HCT116 (cell line): Measurements from ENCODE around the gene CNGA3. TPM values are rescaled to one million over a fixed set of nuclear protein-coding genes. Genes with fewer than 3 reads are reported as not detected.

Experiments used
- ATAC-seq: fragments of 200-7000 bp; cut with Tn5 transposase; 2 replicates; pipeline ENCODE4 v1.9.1; 2020; ENCODE audit warnings: mild to moderate bottlenecking, moderate library complexity
- BruUV-seq: library from RNA; stranded (reverse); fragments of 400-500 nt; replicated peaks from 2 replicates; lab custom pipeline; 2021; lab: Mats Ljungman, UMichigan
- CTCF ChIA-PET: fragments of 300-600 bp; sonication (Branson Sonifier 250); formaldehyde crosslinking; loops from one replicate; lab custom pipeline; 2021; ENCODE audit warnings: antibody characterized with exemption; lab: Charles Lee
- POLR2A ChIA-PET: fragments of 300-600, 350-600 bp; sonication (Branson Sonifier 250); formaldehyde crosslinking; loops from one replicate; lab custom pipeline; 2021; ENCODE audit warnings: antibody characterized with exemption; lab: Charles Lee
- RAD21 ChIA-PET, 2 experiments: fragments of 300-600 bp; sonication (Branson Sonifier 250); formaldehyde crosslinking; loops; one replicate each; lab custom pipeline; 2023; ENCODE audit warnings: low total read pairs in 2 of 2; ENCODE audit not compliant: uncharacterized antibody in 2 of 2, unreplicated experiment in 2 of 2, low non-redundant PET in 1 of 2; lab: Charles Lee
- DNase-seq: peaks from one replicate; pipeline ENCODE4 v3.0.0-alpha.2; 2010; ENCODE audit warnings: low read depth, low spot score
- H2AFZ ChIP-seq: fragments of 200-600 bp; shearing (Covaris generic), sonication (generic); 2 replicates; pipeline ENCODE4 v1.6.1; 2017; ENCODE audit warnings: low read depth, mixed run types, mixed read lengths, antibody characterized with exemption, low read length; ENCODE audit not compliant: poor library complexity, severe bottlenecking
- H3K27ac ChIP-seq: 2 replicates; pipeline ENCODE4 v1.5.1; 2012; ENCODE audit warnings: low read depth, low read length
- H3K27me3 ChIP-seq: fragments of 200-600 bp; sonication (generic); 2 replicates; pipeline ENCODE4 v1.6.1; 2016; ENCODE audit warnings: mixed run types, low read length, mixed read lengths; ENCODE audit not compliant: insufficient read depth
- H3K36me3 ChIP-seq, 2 experiments: fragments of 200-500 bp in 1 of 2; fragments of 200-600 bp in 1 of 2; sonication (Bioruptor generic) in 1 of 2; sonication (generic) in 1 of 2; 2 replicates each; pipeline versions ENCODE4 v1.5.1 to v1.6.1; 2014 to 2016; ENCODE audit warnings: low read length in 2 of 2, inconsistent platforms in 1 of 2, mixed read lengths in 1 of 2, mixed run types in 1 of 2; ENCODE audit not compliant: insufficient read depth in 2 of 2, control insufficient read depth in 1 of 2
- H3K4me1 ChIP-seq, 2 experiments: fragments of 200-600 bp in 1 of 2; sonication (generic) in 1 of 2; 2 replicates each; pipeline versions ENCODE4 v1.5.1 to v1.6.1; 2012 to 2017; ENCODE audit warnings: low read length in 2 of 2, inconsistent platforms in 1 of 2, mild to moderate bottlenecking in 1 of 2, mixed read lengths in 1 of 2, mixed run types in 1 of 2, moderate library complexity in 1 of 2; ENCODE audit not compliant: insufficient read depth in 2 of 2, control insufficient read depth in 1 of 2
- H3K4me2 ChIP-seq: fragments of 200-600 bp; sonication (generic); 2 replicates; pipeline ENCODE4 v1.6.1; 2017; ENCODE audit warnings: mixed run types, low read length, mixed read lengths
- H3K4me3 ChIP-seq, 2 experiments: fragments of 200-600 bp in 1 of 2; sonication (generic) in 1 of 2; replicated peaks in 1 of 2; 2 replicates each; pipeline ENCODE4 v1.5.1; 2011 to 2016; ENCODE audit warnings: low read length in 2 of 2, control low read depth in 1 of 2, low read depth in 1 of 2, mild to moderate bottlenecking in 1 of 2, mixed read lengths in 1 of 2, mixed run types in 1 of 2
- H3K79me2 ChIP-seq: fragments of 200-600 bp; sonication (generic); 2 replicates; pipeline ENCODE4 v1.6.1; 2017; ENCODE audit warnings: mild to moderate bottlenecking, mixed run types, low read length, moderate library complexity, mixed read lengths; ENCODE audit not compliant: insufficient read depth
- H3K9ac ChIP-seq: fragments of 200-600 bp; sonication (generic); 2 replicates; pipeline ENCODE4 v1.6.1; 2016; ENCODE audit warnings: low read length, mixed read lengths
- H3K9me2 ChIP-seq: fragments of 200-600 bp; sonication (generic), shearing (Covaris generic); 2 replicates; pipeline ENCODE4 v1.6.1; 2017; ENCODE audit warnings: mixed run types, mild to moderate bottlenecking, moderate library complexity; ENCODE audit not compliant: insufficient read depth
- H3K9me3 ChIP-seq, 2 experiments: fragments of 200-500 bp in 1 of 2; fragments of 200-600 bp in 1 of 2; sonication (Bioruptor generic) in 1 of 2; sonication (generic) in 1 of 2; 2 replicates each; pipeline ENCODE4 v1.6.1; 2014 to 2017; ENCODE audit warnings: low read length in 2 of 2, mixed read lengths in 2 of 2, inconsistent platforms in 1 of 2, low read depth in 1 of 2, mild to moderate bottlenecking in 1 of 2, mixed run types in 1 of 2, moderate library complexity in 1 of 2; ENCODE audit not compliant: control insufficient read depth in 1 of 2, insufficient read depth in 1 of 2
- H4K20me1 ChIP-seq: fragments of 200-600 bp; sonication (generic), shearing (Covaris generic); 2 replicates; pipeline ENCODE4 v1.6.1; 2017; ENCODE audit warnings: mixed run types, mild to moderate bottlenecking, moderate library complexity; ENCODE audit not compliant: insufficient read depth
- CBX3 ChIP-seq: IDR thresholded peaks from 2 replicates; pipeline ENCODE4 v1.6.1; 2012; ENCODE audit warnings: low read depth
- EGR1 ChIP-seq: IDR thresholded peaks from 2 replicates; pipeline ENCODE4 v1.6.1; 2012; ENCODE audit warnings: low read depth
- ELF1 ChIP-seq: IDR thresholded peaks from 2 replicates; pipeline ENCODE4 v1.6.1; 2012; ENCODE audit warnings: low read depth, borderline replicate concordance
- EZH2 ChIP-seq: fragments of 200-600 bp; sonication (generic); IDR thresholded peaks from 2 replicates; pipeline ENCODE4 v1.6.1; 2017; ENCODE audit warnings: antibody characterized with exemption, mixed run types
- FOSL1 ChIP-seq: IDR thresholded peaks from 2 replicates; pipeline ENCODE4 v1.6.1; 2012; ENCODE audit warnings: low read depth
- JUND ChIP-seq: IDR thresholded peaks from 2 replicates; pipeline ENCODE4 v1.6.1; 2012
- SIN3A ChIP-seq: IDR thresholded peaks from 2 replicates; pipeline ENCODE4 v1.6.1; 2012; ENCODE audit warnings: low read depth
- SP1 ChIP-seq: IDR thresholded peaks from 2 replicates; pipeline ENCODE4 v1.6.1; 2012; ENCODE audit warnings: low read depth
- SRF ChIP-seq: IDR thresholded peaks from 2 replicates; pipeline ENCODE4 v1.6.1; 2012; ENCODE audit warnings: low read depth
- YY1 ChIP-seq: IDR thresholded peaks from 2 replicates; pipeline ENCODE4 v1.6.1; 2011; ENCODE audit warnings: low read length, low read depth, moderate library complexity, mild to moderate bottlenecking; ENCODE audit not compliant: insufficient replicate concordance; ENCODE audit errors: extremely low read depth
- ZFX ChIP-seq: fragments of 450-650 bp; IDR thresholded peaks from 2 replicates; pipeline ENCODE4 v1.6.1; 2017
- ZNF274 ChIP-seq: fragments of 200-500 bp; sonication (Bioruptor generic); IDR thresholded peaks from 2 replicates; pipeline ENCODE4 v1.6.1; 2014; ENCODE audit warnings: mild to moderate bottlenecking, low read depth, low read length, inconsistent platforms
- intact Hi-C: fragments of 100-400 bp; cut with micrococcal nuclease; formaldehyde crosslinking; loops from 2 replicates; pipeline ENCODE4 v1.10.0; 2022
- total RNA-seq: library from RNA; stranded (reverse); gene quantifications from one replicate; pipeline ENCODE4 v1.2.1, GENCODE V29; 2021; ENCODE audit not compliant: unreplicated experiment
- TF ChIP-seq, protein P1 (sequence below): IDR thresholded peaks from 2 replicates; pipeline ENCODE4 v1.6.1; 2011; ENCODE audit warnings: mild to moderate bottlenecking, low read length, moderate library complexity; ENCODE audit not compliant: insufficient replicate concordance; ENCODE audit errors: extremely low read depth
- TF ChIP-seq, protein P2 (sequence below): IDR thresholded peaks from 2 replicates; pipeline ENCODE4 v1.6.1; 2012

Gene CNGA3
- total RNA-seq, 1 experiment from 2014 or later = not detected

DNA sequence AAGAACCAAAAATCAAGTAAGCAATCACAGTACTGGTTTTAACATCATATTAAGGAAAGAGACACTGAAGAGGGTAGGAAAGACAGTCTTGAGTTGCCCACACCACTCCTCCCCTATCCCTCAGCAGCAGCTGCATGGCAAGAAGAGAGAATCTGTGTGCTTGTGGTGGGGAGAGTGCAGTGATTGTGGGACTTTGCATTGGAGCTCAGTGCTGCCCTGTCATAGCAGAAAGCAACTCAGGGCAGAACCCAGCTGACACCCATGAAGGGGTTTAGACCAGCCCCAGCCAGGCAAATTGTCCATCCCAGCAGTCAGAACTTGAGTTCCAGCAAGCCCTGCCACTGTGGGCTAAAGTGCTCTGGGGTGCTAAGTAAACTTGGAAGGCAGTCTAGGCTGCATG is 57.6 kb downstream of the CNGA3 start:
- ChIA-PET RAD21 (no interaction called here), POLR2A (no interaction called here), CTCF (no interaction called here)
- no peaks in the 10 kb centered on the region for H3K9me3 ChIP-seq
- H3K27me3 ChIP-seq = peaks cover 25% of the 10 kb centered on the region
- intact Hi-C loops = no loop called here
- H3K4me2 ChIP-seq = no peak overlapping the region
- no peaks in the 10 kb centered on the region for H4K20me1 ChIP-seq
- no peaks in the 10 kb centered on the region for H3K9me2 ChIP-seq
- TF ChIP-seq EGR1 (no peak), SIN3A (no peak), SP1 (no peak), ELF1 (no peak), CBX3 (no peak), SRF (no peak), ZNF274 (no peak), JUND (no peak), FOSL1 (no peak), YY1 (no peak), ZFX (no peak), EZH2 (no peak)
- TF ChIP-seq, protein P1, sequence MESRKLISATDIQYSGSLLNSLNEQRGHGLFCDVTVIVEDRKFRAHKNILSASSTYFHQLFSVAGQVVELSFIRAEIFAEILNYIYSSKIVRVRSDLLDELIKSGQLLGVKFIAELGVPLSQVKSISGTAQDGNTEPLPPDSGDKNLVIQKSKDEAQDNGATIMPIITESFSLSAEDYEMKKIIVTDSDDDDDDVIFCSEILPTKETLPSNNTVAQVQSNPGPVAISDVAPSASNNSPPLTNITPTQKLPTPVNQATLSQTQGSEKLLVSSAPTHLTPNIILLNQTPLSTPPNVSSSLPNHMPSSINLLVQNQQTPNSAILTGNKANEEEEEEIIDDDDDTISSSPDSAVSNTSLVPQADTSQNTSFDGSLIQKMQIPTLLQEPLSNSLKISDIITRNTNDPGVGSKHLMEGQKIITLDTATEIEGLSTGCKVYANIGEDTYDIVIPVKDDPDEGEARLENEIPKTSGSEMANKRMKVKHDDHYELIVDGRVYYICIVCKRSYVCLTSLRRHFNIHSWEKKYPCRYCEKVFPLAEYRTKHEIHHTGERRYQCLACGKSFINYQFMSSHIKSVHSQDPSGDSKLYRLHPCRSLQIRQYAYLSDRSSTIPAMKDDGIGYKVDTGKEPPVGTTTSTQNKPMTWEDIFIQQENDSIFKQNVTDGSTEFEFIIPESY = no peak
- TF ChIP-seq, protein P2, sequence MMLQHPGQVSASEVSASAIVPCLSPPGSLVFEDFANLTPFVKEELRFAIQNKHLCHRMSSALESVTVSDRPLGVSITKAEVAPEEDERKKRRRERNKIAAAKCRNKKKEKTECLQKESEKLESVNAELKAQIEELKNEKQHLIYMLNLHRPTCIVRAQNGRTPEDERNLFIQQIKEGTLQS = no peak
- no peak overlapping the region for H3K9ac ChIP-seq
- H3K36me3 ChIP-seq = no peaks in the 10 kb centered on the region
- no peaks in the 10 kb centered on the region for H3K4me1 ChIP-seq
- ATAC-seq (no peak), DNase-seq (no peak)
- H3K4me3 ChIP-seq = no peak overlapping the region
- H3K27ac ChIP-seq = no peak overlapping the region
- H2AFZ ChIP-seq = no peak overlapping the region
- BruUV-seq = no TSS peak
- H3K79me2 ChIP-seq = no peaks in the 10 kb centered on the region
